Activated naive CD4-positive, alpha-beta T cell treated with anti-CD3 and anti-CD28 coated beads, Interleukin-2, amount 10 ng/mL, durations not matched to agents 7 days and 5 days (primary cell): ENCODE data around the gene INPP4A.

Experiments used
- CTCF ChIA-PET: fragments of 350-600 bp; sonication (Branson Sonifier 250); formaldehyde crosslinking; loops from one replicate; lab custom pipeline; 2021; ENCODE audit warnings: antibody characterized with exemption; lab: Charles Lee
- DNase-seq: peaks from one replicate; pipeline ENCODE4 v3.0.0-alpha.2; 2020
- H3K27ac Mint-ChIP-seq: one replicate; pipeline ENCODE4 v1.8.0; 2021; ENCODE audit warnings: mild to moderate bottlenecking, moderate library complexity, mixed read lengths
- H3K27me3 Mint-ChIP-seq: one replicate; pipeline ENCODE4 v1.8.0; 2021; ENCODE audit warnings: mild to moderate bottlenecking, mixed read lengths
- H3K36me3 Mint-ChIP-seq: one replicate; pipeline ENCODE4 v1.8.0; 2021; ENCODE audit warnings: mixed read lengths
- H3K4me1 Mint-ChIP-seq: one replicate; pipeline ENCODE4 v1.8.0; 2021; ENCODE audit warnings: mixed read lengths
- H3K4me3 Mint-ChIP-seq: one replicate; pipeline ENCODE4 v1.8.0; 2021; ENCODE audit warnings: mild to moderate bottlenecking, moderate library complexity, mixed read lengths
- H3K9me3 Mint-ChIP-seq: one replicate; pipeline ENCODE4 v1.8.0; 2021; ENCODE audit warnings: mixed read lengths

Gene INPP4A

GRCh38 chr2:98547092-98547790, 102.6 kb downstream of the INPP4A start:
- CTCF ChIA-PET = interaction anchor here (0.5 to 1.0 kb wide), 2 partner anchors 21 to 59 kb away, joined by 3 read pairs; no protein-coding TSS in a partner anchor
- Mint-ChIP-seq H3K27me3 (no peaks in the 10 kb centered on the region), H3K4me1 (peaks cover 69% of the 10 kb centered on the region), H3K4me3 (no peak overlapping the region), H3K27ac (peak overlapping the region; percentile 47), H3K36me3 (peaks cover 78% of the 10 kb centered on the region), H3K9me3 (no peaks in the 10 kb centered on the region)
- DNase-seq = no peak

- Mint-ChIP-seq H3K27ac (peak overlapping the region; percentile 46), H3K4me3 (no peak overlapping the region), H3K4me1 (peaks cover 76% of the 10 kb centered on the region), H3K36me3 (peaks cover 72% of the 10 kb centered on the region), H3K27me3 (no peaks in the 10 kb centered on the region), H3K9me3 (no peaks in the 10 kb centered on the region)
- no peak for DNase-seq
- CTCF ChIA-PET = no interaction called here
These were observed 104.5 kb downstream of the INPP4A start for GRCh38 chr2:98548920-98549818.

DNA sequence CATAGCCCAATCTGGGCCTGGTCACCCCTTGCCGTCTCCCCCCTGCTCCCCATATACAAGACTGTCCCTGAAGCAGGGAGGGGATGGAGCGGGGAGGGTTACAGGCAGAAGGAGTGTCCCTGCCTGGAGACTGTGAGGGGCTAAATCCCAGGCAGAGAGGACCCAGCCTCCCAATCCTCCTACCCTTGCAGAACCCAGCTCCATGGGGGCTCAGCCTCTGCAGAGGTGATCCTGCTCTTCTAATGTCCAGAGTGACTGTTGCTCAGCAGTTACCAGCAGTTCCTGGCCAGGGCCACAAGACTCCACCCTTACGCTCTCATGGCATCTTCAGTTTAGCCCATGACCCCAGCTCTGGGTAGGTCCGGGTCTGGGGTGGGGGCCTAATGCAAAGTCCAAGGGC, 105.5 kb downstream of the INPP4A start:
- no peaks in the 10 kb centered on the region for H3K9me3 Mint-ChIP-seq
- H3K27ac Mint-ChIP-seq = no peak overlapping the region
- peaks cover 69% of the 10 kb centered on the region for H3K36me3 Mint-ChIP-seq
- H3K4me1 Mint-ChIP-seq = peaks cover 81% of the 10 kb centered on the region
- H3K4me3 Mint-ChIP-seq = no peak overlapping the region
- CTCF ChIA-PET = interaction anchor here (0.5 kb wide), 1 partner anchor 29 kb away, joined by 3 read pairs; no protein-coding TSS in a partner anchor
- DNase-seq = no peak
- H3K27me3 Mint-ChIP-seq = no peaks in the 10 kb centered on the region

GRCh38 chr2:98551316-98551715, 106.7 kb downstream of the INPP4A start:
- CTCF ChIA-PET = interaction anchor here (0.9 kb wide), 1 partner anchor 139 kb away, joined by 4 read pairs; no protein-coding TSS in a partner anchor
- Mint-ChIP-seq H3K4me3 (no peak overlapping the region), H3K9me3 (no peaks in the 10 kb centered on the region), H3K27me3 (no peaks in the 10 kb centered on the region), H3K36me3 (peaks cover 66% of the 10 kb centered on the region), H3K4me1 (peaks cover 80% of the 10 kb centered on the region), H3K27ac (peak overlapping the region; percentile 85)
- DNase-seq = peak; percentile 41

DNA sequence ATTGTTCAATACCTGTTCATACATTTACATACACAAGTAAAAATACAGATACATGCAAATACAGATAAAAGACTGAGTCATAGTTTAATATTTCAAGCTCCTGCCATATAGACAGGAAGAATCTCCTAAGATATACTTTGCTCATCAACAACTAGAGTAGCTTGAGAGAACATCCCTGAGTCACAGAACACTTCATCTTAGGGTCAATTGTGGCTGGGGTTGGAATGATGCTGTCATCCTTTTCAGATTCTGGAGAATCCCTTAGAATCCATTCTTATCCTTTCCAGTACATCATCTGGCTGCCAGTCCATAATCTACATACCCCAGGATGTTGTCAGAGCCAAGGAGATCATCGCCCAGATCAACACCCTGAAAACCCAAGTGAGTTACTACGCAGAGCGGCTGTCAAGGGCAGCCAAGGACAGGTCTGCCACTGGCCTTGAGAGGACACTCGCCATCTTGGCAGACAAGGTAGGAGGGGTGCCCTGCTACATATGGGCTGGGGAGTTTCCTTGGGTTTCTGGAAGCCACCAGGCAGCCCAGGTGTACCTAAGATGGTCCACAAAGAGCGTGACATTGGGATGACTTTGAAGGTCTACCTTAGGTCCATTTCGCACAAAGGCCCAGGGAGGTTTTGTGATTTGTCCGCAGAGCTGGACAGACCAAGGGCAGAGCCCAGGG, 108.0 kb downstream of the INPP4A start:
- CTCF ChIA-PET = interaction anchor here (0.6 to 0.7 kb wide), 2 partner anchors 49 to 320 kb away, joined by 3 to 4 read pairs; no protein-coding TSS in a partner anchor
- H3K9me3 Mint-ChIP-seq = no peaks in the 10 kb centered on the region
- H3K27ac Mint-ChIP-seq = peak overlapping the region; percentile 25
- no peak for DNase-seq
- peaks cover 59% of the 10 kb centered on the region for H3K36me3 Mint-ChIP-seq
- peaks cover 74% of the 10 kb centered on the region for H3K4me1 Mint-ChIP-seq
- H3K27me3 Mint-ChIP-seq = no peaks in the 10 kb centered on the region
- H3K4me3 Mint-ChIP-seq = no peak overlapping the region

- Mint-ChIP-seq H3K27me3 (no peaks in the 10 kb centered on the region), H3K4me3 (no peak overlapping the region), H3K27ac (no peak overlapping the region), H3K36me3 (peaks cover 65% of the 10 kb centered on the region), H3K4me1 (peaks cover 75% of the 10 kb centered on the region), H3K9me3 (no peaks in the 10 kb centered on the region)
- CTCF ChIA-PET = no interaction called here
- DNase-seq = peak; percentile 18
These were observed 109.6 kb downstream of the INPP4A start for GRCh38 chr2:98554116-98554861.

GRCh38 chr2:98555696-98556095, 111.0 kb downstream of the INPP4A start:
- H3K4me1 Mint-ChIP-seq = peaks cover 76% of the 10 kb centered on the region
- DNase-seq = peak; percentile 18
- H3K27me3 Mint-ChIP-seq = no peaks in the 10 kb centered on the region
- H3K9me3 Mint-ChIP-seq = no peaks in the 10 kb centered on the region
- peaks cover 73% of the 10 kb centered on the region for H3K36me3 Mint-ChIP-seq
- CTCF ChIA-PET = interaction anchor here (1.5 kb wide), 2 partner anchors 13 to 23 kb away, joined by 4 to 5 read pairs; no protein-coding TSS in a partner anchor
- H3K27ac Mint-ChIP-seq = no peak overlapping the region
- H3K4me3 Mint-ChIP-seq = no peak overlapping the region

GRCh38 chr2:98556344-98557033, 111.8 kb downstream of the INPP4A start:
- H3K27ac Mint-ChIP-seq = peak overlapping the region; percentile 28
- CTCF ChIA-PET = interaction anchor here (0.6 to 2.0 kb wide), 5 partner anchors 12 to 145 kb away, joined by 3 to 5 read pairs (median 4); no protein-coding TSS in a partner anchor
- H3K4me1 Mint-ChIP-seq = peaks cover 69% of the 10 kb centered on the region

DNA sequence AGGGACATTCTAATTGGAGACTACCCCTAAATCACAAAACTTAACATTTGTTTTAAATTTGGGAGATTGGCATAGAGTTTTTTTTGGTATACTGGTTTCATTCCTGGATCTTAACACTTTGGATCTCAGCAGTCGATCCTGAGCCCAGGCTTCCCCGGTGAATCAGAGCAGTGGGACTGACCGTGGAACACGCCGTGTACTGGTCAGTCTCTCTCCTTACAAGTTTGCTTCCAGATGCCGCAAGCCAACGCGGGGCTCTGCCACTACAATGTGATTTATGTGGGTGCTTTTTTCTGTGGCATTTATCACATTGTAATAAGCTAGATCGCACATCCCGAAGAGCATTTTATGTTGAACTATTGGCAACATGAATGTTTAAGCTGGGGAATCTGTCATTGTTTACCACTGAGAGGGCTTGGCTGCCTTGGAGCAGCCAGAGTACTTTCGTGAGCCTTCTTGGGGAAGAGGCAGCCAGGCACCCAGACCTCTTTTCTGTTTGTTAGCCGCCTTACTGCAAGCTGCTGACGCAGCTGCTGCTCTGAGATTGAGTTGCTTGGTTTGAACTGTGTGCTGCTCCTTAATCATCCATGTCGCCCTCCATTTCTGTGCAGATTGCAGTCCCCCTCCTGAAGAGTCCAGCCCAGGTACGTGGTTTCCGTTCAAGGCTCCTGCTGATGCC, 114.3 kb downstream of the INPP4A start:
- no peaks in the 10 kb centered on the region for H3K9me3 Mint-ChIP-seq
- CTCF ChIA-PET = interaction anchor here (0.7 to 2.8 kb wide), 4 partner anchors 11 to 90 kb away, joined by 3 to 24 read pairs (median 4); no protein-coding TSS in a partner anchor
- H3K27ac Mint-ChIP-seq = peak overlapping the region; percentile 83
- H3K4me1 Mint-ChIP-seq = peaks cover 54% of the 10 kb centered on the region
- peaks cover 68% of the 10 kb centered on the region for H3K36me3 Mint-ChIP-seq
- H3K27me3 Mint-ChIP-seq = no peaks in the 10 kb centered on the region
- no peak for DNase-seq
- no peak overlapping the region for H3K4me3 Mint-ChIP-seq

More at GRCh38 chr2:98556344-98557033, 111.8 kb downstream of the INPP4A start:
- Mint-ChIP-seq H3K9me3 (no peaks in the 10 kb centered on the region), H3K4me3 (no peak overlapping the region), H3K36me3 (peaks cover 75% of the 10 kb centered on the region), H3K27me3 (no peaks in the 10 kb centered on the region)
- peak; percentile 17 for DNase-seq

DNA sequence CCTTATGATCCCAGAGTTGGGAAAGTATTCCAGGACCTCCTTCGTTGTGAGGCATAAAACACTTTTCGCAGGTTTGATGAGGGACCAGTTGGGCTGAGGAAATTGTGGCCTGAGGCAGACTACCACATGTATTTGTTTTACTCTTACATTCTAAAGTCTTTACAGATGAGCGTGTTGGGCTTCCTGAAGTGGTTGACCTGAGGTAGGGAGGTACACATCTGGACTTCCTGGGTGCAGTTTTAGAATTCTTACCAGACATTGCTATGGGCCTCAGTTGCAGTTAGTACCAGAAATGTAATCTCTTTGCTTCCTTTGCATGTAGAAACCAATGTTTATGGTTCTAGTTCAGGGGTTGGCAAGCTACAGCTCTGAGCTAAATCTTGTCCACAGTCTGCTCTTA, 114.9 kb downstream of the INPP4A start:
- peaks cover 69% of the 10 kb centered on the region for H3K36me3 Mint-ChIP-seq
- H3K4me3 Mint-ChIP-seq = no peak overlapping the region
- H3K9me3 Mint-ChIP-seq = no peaks in the 10 kb centered on the region
- peak overlapping the region; percentile 83 for H3K27ac Mint-ChIP-seq
- no peaks in the 10 kb centered on the region for H3K27me3 Mint-ChIP-seq
- H3K4me1 Mint-ChIP-seq = peaks cover 54% of the 10 kb centered on the region
- CTCF ChIA-PET = interaction anchor here (0.7 to 2.8 kb wide), 4 partner anchors 10 to 89 kb away, joined by 3 to 24 read pairs (median 4); no protein-coding TSS in a partner anchor
- no peak for DNase-seq

- CTCF ChIA-PET = interaction anchor here (1.3 to 2.8 kb wide), 2 partner anchors 9 to 89 kb away, joined by 3 to 24 read pairs; no protein-coding TSS in a partner anchor
- DNase-seq = no peak
- Mint-ChIP-seq H3K4me1 (peaks cover 47% of the 10 kb centered on the region), H3K27ac (peak overlapping the region; percentile 83), H3K36me3 (peaks cover 65% of the 10 kb centered on the region), H3K4me3 (no peak overlapping the region), H3K9me3 (no peaks in the 10 kb centered on the region), H3K27me3 (no peaks in the 10 kb centered on the region)
These were observed 115.7 kb downstream of the INPP4A start for GRCh38 chr2:98560256-98560771.

DNA sequence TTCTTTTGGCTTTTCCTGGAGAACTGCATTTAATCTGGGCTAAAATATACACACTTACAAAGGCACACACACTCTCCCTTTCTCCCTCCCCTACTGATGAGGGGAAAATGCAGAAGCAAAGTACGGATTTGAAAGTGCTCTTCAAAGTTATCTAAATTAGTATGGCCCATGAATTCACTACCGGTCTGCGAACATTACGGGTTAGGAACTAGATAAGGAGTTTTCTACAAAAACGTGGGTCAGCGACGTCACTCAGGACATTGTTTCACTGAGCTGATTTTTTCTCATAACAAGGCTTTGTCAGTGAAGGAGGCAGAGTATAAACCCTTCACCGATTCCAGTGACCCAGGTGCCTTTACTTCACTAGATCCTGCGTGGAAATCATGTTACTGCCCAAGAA, 116.4 kb downstream of the INPP4A start:
- Mint-ChIP-seq H3K27me3 (no peaks in the 10 kb centered on the region), H3K4me1 (peaks cover 41% of the 10 kb centered on the region), H3K27ac (no peak overlapping the region), H3K4me3 (no peak overlapping the region), H3K9me3 (no peaks in the 10 kb centered on the region), H3K36me3 (peaks cover 66% of the 10 kb centered on the region)
- CTCF ChIA-PET = no interaction called here
- DNase-seq = no peak
